OCI-M2 (cell line): ENCODE measurements around the gene HOXB7.

Experiments
- DNase-seq: peaks from one replicate; lab custom pipeline; 2025; ENCODE audit not compliant: unreplicated experiment; lab: John Stamatoyannopoulos, UW

HOXB7 gene

GRCh38 chr17:48596000-48596734, 14.7 kb downstream of the HOXB7 start:
- DNase-seq: no peak

GRCh38 chr17:48595278-48595999, 15.4 kb downstream of the HOXB7 start:
- no peak for DNase-seq

- no peak for DNase-seq
Observed at GRCh38 chr17:48594538-48595277, 16.1 kb downstream of the HOXB7 start.

GRCh38 chr17:48593840-48594537, 16.8 kb downstream of the HOXB7 start:
- peak; percentile 47 for DNase-seq

GRCh38 chr17:48593126-48593829, 17.5 kb downstream of the HOXB7 start, which contains the start of gene HOXB5:
HOXB5 (minus strand) TSS chr17:48593779; CDS start chr17:48593682, 97 bp downstream.
- no peak for DNase-seq

GRCh38 chr17:48592577-48592976, 18.2 kb downstream of the HOXB7 start:
- DNase-seq: no peak

GRCh38 chr17:48592057-48592514, 18.7 kb downstream of the HOXB7 start:
- no peak for DNase-seq

- DNase-seq: no peak
Observed at GRCh38 chr17:48591255-48592056, 19.4 kb downstream of the HOXB7 start.

- no peak for DNase-seq
Observed at GRCh38 chr17:48590607-48591161, 20.1 kb downstream of the HOXB7 start.

GRCh38 chr17:48589831-48590606, 20.8 kb downstream of the HOXB7 start, which contains the start of gene HOXB3:
HOXB3 (minus strand) TSS chr17:48590241; CDS start chr17:48552474, 37,767 bp downstream.
- no peak for DNase-seq

- DNase-seq: no peak
Observed at GRCh38 chr17:48589060-48589830, 21.6 kb downstream of the HOXB7 start.

GRCh38 chr17:48588528-48588927, 22.3 kb downstream of the HOXB7 start:
- DNase-seq: no peak

GRCh38 chr17:48588074-48588415, 22.8 kb downstream of the HOXB7 start:
- no peak for DNase-seq

GRCh38 chr17:48587276-48588073, 23.3 kb downstream of the HOXB7 start:
- no peak for DNase-seq

GRCh38 chr17:48586355-48587258, 24.2 kb downstream of the HOXB7 start:
- DNase-seq: no peak

- DNase-seq: no peak
Observed at GRCh38 chr17:48584223-48584741, 26.5 kb downstream of the HOXB7 start.
